HG03135 (cell line): ENCODE data around the gene NEK1.
"Not testable (repeated sequence)": the region's sequence is repeated elsewhere in the genome, so short reads cannot be mapped to it uniquely, and the experiment has no call there.

Experiments
- ATAC-seq: cut with Tn5 transposase; IDR thresholded peaks from one replicate; pipeline ENCODE4 v1.9.1; 2021; ENCODE audit warnings: mild to moderate bottlenecking, moderate library complexity; ENCODE audit not compliant: unreplicated experiment

The NEK1 gene

DNA sequence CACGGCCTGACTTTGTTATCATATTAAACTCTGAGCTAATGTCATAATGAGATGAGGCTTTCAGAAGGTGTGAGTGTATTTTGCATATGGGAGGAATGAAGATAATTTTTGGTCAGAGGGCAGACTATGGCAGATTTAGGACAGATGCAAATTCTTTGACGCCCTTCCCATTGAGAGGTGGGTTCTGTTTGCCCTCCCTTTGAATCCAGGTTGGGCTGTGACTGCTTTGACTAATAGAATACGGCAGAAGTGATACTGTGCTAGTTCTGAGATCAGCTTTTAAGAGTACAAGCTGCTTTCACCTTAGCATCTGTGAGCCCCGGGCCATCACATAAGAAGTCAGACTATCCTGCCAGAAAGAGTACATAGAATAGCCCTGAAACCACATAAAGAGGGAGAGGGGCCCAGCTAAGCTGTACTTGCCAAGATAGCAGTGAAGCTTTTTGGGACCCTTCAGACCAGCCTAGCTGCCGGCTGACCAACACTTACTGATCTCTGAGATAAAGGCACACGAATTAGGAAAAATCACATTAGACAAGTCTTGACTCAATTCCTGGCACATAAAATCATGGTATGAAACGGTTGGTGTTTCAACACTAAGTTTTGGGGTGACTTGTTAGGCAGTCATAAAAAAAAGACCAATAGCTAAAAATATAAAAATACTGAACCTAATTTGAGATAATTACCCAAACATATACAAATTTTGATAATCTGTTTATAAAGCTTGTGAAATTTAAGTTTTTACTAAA, 174.9 kb downstream of the NEK1 start:
- ATAC-seq: peak; percentile 87

- ATAC-seq: no peak
Measured at GRCh38 chr4:169436734-169437133, 175.6 kb downstream of the NEK1 start.

GRCh38 chr4:169428376-169428775, 184.0 kb downstream of the NEK1 start:
- ATAC-seq: no peak

GRCh38 chr4:169427727-169428126, 184.7 kb downstream of the NEK1 start:
- not testable (repeated sequence) for ATAC-seq

DNA sequence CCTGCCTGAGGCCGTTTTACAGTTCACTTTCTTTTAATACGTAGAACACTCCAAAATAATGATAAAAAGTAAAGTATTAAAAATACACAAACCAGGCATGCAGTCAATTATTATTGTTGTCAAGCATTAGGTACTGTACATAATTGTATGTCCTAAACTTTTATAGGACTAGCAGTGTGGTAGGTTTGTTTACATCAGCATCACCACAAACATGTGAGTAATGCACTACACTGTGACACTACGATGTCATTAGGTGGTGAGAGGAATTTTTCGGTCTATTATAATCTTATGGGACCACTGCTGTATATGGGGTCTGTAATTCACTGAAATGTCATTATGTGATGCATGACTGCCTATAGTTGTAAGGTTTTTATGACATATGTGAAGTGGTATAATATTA, 192.1 kb downstream of the NEK1 start:
- no peak for ATAC-seq

DNA sequence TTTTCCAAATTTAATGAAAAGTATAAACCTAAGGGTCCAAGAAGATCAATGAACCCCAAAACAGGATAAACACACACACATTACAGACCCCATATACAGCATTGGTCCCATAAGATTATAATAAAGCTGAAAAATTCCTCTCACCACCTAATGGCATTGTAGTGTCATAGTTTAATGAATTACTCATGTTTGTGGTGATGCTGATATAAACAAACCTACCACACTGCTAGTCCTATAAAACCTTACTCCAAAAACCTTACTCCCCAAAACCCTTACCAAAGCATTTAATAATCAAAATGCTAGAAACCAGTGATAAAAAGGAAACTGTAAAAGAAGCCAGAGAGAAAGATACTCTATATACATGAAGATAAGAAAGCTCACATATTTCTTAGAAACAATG, 193.5 kb downstream of the NEK1 start:
- no peak for ATAC-seq

DNA sequence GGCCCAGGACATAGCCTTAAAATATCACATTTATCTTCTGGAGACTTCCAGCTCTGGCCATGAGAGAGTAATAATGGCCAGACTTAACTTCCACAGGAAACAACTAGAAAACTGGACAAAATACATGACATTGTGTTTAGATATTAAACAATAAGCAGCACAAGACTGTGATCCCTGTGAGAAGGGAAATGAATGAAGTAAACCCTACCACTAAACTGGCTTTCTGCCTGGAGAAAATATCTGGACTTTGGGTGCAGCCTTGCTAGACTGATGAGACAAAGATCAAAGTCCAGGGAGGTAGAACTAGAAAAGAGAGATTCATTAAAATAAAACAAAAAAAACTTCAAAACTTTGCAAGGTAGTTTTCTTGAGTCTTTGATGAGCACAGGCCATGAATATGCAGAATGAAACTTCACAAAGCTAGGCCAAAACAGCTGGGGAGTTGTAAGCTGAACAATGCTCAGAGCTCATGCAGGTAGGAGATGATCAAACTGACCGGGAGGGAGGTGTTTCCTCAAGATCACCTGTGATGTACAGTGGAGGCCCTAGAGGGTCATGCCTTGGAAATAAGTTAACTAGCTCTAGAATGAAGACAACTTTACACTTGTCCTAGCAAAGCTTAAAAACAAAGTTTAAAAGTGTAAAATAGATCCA, 194.6 kb downstream of the NEK1 start:
- no peak for ATAC-seq

- peak; percentile 49 for ATAC-seq
Measured at GRCh38 chr4:169416997-169417396, 195.4 kb downstream of the NEK1 start.

- ATAC-seq: no peak
Measured at GRCh38 chr4:169416461-169416860, 195.9 kb downstream of the NEK1 start.

DNA sequence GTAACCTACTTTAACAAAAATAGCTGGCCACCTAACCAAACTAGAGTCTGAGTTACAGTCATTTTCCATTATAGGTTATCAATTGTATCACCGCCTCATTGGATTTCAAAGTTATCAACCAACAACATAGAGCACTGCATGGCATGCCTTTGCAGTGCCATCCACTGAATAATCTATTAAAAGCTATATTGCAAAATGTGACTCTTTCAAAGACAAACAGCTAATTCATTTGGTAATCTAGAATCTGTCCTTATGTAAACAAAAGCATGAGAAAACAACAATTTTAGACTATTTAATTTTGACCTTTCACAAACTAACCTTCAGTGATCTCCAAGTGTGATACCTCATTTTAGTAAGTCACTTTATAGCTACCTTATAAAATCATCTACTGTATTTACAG, 197.5 kb downstream of the NEK1 start:
- ATAC-seq: no peak

DNA sequence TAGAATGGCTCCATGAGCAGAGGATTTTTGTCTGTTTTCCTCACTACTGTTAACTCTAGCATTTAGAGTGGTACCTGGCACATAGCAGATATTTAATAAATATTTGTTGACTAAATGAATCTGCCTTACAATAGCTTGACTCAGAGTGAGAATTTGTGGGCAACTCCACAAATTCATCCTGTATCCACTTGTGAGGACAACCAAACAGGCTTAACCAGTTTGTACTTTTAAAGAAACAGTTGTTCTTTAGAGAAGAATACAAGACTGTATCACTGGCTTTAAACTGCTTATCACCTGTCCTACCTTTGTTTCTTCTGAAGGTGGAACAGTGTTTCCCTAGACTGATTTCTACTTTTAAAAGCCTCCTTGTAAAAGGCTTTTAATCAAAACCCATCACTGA, 200.3 kb downstream of the NEK1 start:
- no peak for ATAC-seq

DNA sequence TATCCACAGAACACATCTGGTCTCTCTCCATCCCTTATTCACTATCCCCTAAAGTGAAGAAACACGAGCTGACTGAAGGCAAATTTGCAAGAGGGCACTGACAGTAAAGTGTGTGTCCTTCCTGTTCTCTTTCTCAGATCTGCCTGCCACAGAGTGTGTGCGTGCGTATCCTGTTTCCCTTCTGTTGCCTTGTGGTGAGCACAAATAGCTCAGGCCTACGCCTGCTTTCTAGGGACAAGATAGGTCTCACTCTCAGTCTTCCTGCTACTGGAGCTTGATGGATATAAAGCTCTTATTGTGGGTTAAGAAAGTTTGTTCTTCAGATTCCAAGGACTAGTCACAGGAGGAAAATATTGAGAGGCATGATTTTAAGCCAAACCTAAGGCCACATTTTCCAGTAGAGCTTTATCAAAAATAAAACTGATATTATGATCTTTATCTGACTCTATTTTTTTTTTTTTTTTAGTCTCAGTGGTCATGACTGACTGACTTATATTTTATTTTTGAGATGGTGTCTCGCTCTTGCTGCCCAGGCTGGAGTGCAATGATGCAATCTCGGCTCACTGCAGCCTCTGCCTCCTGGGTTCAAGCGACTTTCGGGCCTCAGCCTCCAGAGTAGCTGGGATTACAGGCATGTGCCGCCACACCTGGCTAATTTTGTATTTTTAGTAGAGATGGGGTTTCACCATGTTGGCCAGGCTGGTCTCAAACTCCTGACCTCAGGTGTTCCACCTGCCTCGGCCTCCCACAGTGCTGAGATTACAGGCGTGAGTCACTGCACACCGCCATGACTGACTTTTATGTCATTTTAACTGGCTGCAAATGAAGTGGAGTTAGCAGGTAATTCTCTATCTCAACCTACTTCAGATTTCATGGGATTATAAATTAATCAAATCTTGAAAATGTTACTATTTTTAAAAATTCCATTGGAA, 201.3 kb downstream of the NEK1 start:
- ATAC-seq: peak; percentile 100

GRCh38 chr4:169407217-169407845, 205.1 kb downstream of the NEK1 start:
- no peak for ATAC-seq

DNA sequence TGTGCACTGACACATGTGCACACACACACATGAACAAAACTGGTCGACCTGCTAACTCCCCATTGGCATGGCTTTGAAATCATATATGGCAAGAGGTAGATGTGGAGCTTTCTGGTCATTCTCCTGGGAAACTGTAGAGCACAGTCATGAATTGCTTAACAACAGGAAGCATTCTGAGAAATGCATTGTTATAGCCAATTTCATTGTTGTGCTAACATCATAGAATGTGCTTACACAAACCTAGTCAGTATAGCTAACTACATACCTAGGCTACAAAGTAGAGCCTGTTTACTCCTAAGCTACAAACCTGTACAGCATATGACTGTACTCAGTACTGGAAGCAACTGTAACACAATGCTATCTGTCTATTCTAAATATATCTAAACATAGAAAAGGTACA, 207.4 kb downstream of the NEK1 start:
- ATAC-seq: no peak

DNA sequence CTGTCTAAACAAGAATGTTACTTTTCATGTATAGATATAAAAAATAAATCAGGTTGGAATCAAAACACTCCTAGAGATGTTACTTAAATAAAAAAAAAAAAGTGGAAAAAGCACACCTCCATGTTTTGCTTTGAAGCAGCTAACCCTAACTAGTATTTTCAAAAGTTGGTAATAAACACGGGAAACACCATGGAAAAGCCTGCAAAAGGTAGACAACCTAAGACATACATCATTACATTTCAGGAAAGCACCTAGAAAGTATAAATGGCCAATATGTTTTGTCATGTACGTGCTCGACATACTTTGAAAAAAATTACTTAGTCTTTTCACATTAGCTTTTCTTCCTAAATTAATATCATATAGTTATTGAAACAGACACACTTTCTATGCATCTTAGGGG, 211.6 kb downstream of the NEK1 start:
- no peak for ATAC-seq

- no peak for ATAC-seq
Measured at GRCh38 chr4:169399976-169400767, 212.2 kb downstream of the NEK1 start.

GRCh38 chr4:169398316-169398715, 214.1 kb downstream of the NEK1 start:
- no peak for ATAC-seq

GRCh38 chr4:169397762-169398161, 214.6 kb downstream of the NEK1 start:
- no peak for ATAC-seq

DNA sequence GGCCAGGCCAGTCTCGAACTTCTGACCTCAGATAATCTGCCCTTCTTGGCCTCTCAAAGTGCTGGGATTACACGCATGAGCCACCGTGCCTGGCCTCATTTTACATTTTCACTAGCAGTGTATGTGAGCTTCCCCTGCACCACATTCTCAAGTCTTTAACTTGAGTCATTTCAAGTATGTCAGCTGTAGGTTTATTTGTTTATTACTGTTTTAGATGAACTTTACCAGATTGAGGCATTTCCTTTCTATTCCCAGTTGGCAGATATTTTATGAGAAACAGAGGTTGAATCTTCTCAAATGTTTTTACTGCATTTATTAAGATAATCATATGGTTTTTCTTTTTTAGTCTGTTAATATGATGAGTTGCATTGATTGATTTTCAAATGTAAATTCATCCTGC, 227.0 kb downstream of the NEK1 start:
- ATAC-seq: no peak

GRCh38 chr4:169384779-169385178, 227.6 kb downstream of the NEK1 start:
- no peak for ATAC-seq
